Measurements from ENCODE around the gene GDE1.
A peak's percentile ranks its signal among the peaks of the same experiment; 100 is the strongest.

GDE1 gene

GRCh38 chr16:19521471-19522396 is at the start of gene GDE1:
Gene GDE1 (minus strand): TSS chr16:19522098. CDS start chr16:19521964, 134 bp downstream.
- H3K36me3 ChIP-seq (ENCODE audit: low read length), result no peaks in the 10 kb centered on the region
- H3K27ac ChIP-seq (ENCODE audit: low read depth, low read length), result peak within 1 kb of the TSS; percentile 48
- peaks cover 10% of the 10 kb centered on the region for H3F3A ChIP-seq (ENCODE audit: insufficient read depth)
- TF ChIP-seq EZH2phosphoT487 (conservative IDR thresholded peaks at IDR 0.05; ENCODE audit: low read length) (no peak), CTCF (IDR thresholded peaks at IDR 0.05; ENCODE audit: insufficient read depth, low read length, poor library complexity, severe bottlenecking) (peak; percentile 29)
- no peaks in the 10 kb centered on the region for H3K27me3 ChIP-seq (ENCODE audit: low read length)
- H3K9me2 ChIP-seq (replicated peaks; ENCODE audit: insufficient read depth, low read length), result no peaks in the 10 kb centered on the region
- H3K9ac ChIP-seq (ENCODE audit: low read length), result peak within 1 kb of the TSS; percentile 77
- no peaks in the 10 kb centered on the region for H3K9me3 ChIP-seq (ENCODE audit: insufficient read depth, low read length)
- H4K20me1 ChIP-seq (ENCODE audit: low read depth, low read length), result no peaks in the 10 kb centered on the region
- H2AFZ ChIP-seq (ENCODE audit: low read depth, low read length, severe bottlenecking), result peak within 1 kb of the TSS; percentile 89
- H3K79me2 ChIP-seq (ENCODE audit: insufficient read depth, low read length), result peaks cover 55% of the 10 kb centered on the region
- H3K4me2 ChIP-seq (ENCODE audit: low read depth, low read length, poor library complexity, severe bottlenecking), result peak within 1 kb of the TSS; percentile 72
- H3K4me3 ChIP-seq (ENCODE audit: insufficient read depth, low read length, poor library complexity, severe bottlenecking), result peak within 1 kb of the TSS; percentile 72

GRCh38 chr16:19567560-19567959 is 45.7 kb upstream of the GDE1 start:
- H2AFZ ChIP-seq (ENCODE audit: low read depth, low read length, severe bottlenecking), result no peak overlapping the region
- no peaks in the 10 kb centered on the region for H3F3A ChIP-seq (ENCODE audit: insufficient read depth)
- H4K20me1 ChIP-seq (ENCODE audit: low read depth, low read length), result no peaks in the 10 kb centered on the region
- no peak overlapping the region for H3K27ac ChIP-seq (ENCODE audit: low read depth, low read length)
- no peaks in the 10 kb centered on the region for H3K36me3 ChIP-seq (ENCODE audit: low read length)
- no peak overlapping the region for H3K4me2 ChIP-seq (ENCODE audit: low read depth, low read length, poor library complexity, severe bottlenecking)
- TF ChIP-seq CTCF (IDR thresholded peaks at IDR 0.05; ENCODE audit: insufficient read depth, low read length, poor library complexity, severe bottlenecking), result no peak
- TF ChIP-seq EZH2phosphoT487 (conservative IDR thresholded peaks at IDR 0.05; ENCODE audit: low read length), result no peak
- H3K27me3 ChIP-seq (ENCODE audit: low read length), result no peaks in the 10 kb centered on the region
- no peaks in the 10 kb centered on the region for H3K9me2 ChIP-seq (replicated peaks; ENCODE audit: insufficient read depth, low read length)
- no peak overlapping the region for H3K9ac ChIP-seq (ENCODE audit: low read length)
- no peak overlapping the region for H3K4me3 ChIP-seq (ENCODE audit: insufficient read depth, low read length, poor library complexity, severe bottlenecking)
- no peaks in the 10 kb centered on the region for H3K79me2 ChIP-seq (ENCODE audit: insufficient read depth, low read length)
- no peaks in the 10 kb centered on the region for H3K9me3 ChIP-seq (ENCODE audit: insufficient read depth, low read length)

- Histone ChIP-seq H3K9me2 (replicated peaks; ENCODE audit: insufficient read depth, low read length) (no peaks in the 10 kb centered on the region), H3K27me3 (ENCODE audit: low read length) (no peaks in the 10 kb centered on the region), H3F3A (ENCODE audit: insufficient read depth) (no peaks in the 10 kb centered on the region), H3K4me3 (ENCODE audit: insufficient read depth, low read length, poor library complexity, severe bottlenecking) (no peak overlapping the region), H3K9me3 (ENCODE audit: insufficient read depth, low read length) (no peaks in the 10 kb centered on the region), H3K79me2 (ENCODE audit: insufficient read depth, low read length) (no peaks in the 10 kb centered on the region), H2AFZ (ENCODE audit: low read depth, low read length, severe bottlenecking) (no peak overlapping the region), H3K9ac (ENCODE audit: low read length) (no peak overlapping the region), H3K4me2 (ENCODE audit: low read depth, low read length, poor library complexity, severe bottlenecking) (no peak overlapping the region), H4K20me1 (ENCODE audit: low read depth, low read length) (no peaks in the 10 kb centered on the region), H3K36me3 (ENCODE audit: low read length) (no peaks in the 10 kb centered on the region), H3K27ac (ENCODE audit: low read depth, low read length) (no peak overlapping the region)
- no peak for TF ChIP-seq EZH2phosphoT487 (conservative IDR thresholded peaks at IDR 0.05; ENCODE audit: low read length)
- no peak for TF ChIP-seq CTCF (IDR thresholded peaks at IDR 0.05; ENCODE audit: insufficient read depth, low read length, poor library complexity, severe bottlenecking)
Observed at GRCh38 chr16:19566362-19566761, 44.5 kb upstream of the GDE1 start.

Data from SU-DHL-6 (cell line).